Measurements from ENCODE around the gene GLT8D2.

The GLT8D2 gene

DNA sequence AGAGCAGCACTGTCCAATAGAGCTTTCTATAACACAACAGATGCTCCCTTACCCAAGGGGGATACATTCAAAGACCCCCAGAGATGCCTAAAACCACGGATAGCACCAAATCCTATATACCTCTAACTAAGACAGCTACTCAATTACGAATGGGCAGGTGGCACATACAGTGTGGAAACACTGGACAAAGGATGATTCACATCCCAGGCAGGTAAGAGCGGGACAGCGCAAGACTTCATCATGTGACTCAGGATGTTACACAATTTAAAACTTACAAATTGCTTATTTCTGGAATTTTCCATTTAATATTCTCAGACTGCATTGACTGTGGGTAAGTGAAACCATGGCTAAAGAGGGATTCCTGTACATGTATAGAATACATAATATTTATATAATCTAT lies 8.8 kb upstream of the GLT8D2 start:
- no CpG with 5 or more reads among the region's 4 CpGs for WGBS (ENCODE audit: extremely low coverage, insufficient coverage, low lambda C conversion rate)
- Histone ChIP-seq H3K79me1 (ENCODE audit: low read length) (no peaks in the 10 kb centered on the region), H3K23ac (ENCODE audit: low read length) (no peak overlapping the region), H4K5ac (ENCODE audit: low read length) (no peak overlapping the region), H3K4me2 (ENCODE audit: low read length) (no peak overlapping the region), H3K27me3 (ENCODE audit: insufficient read depth, low read length, poor library complexity) (no peaks in the 10 kb centered on the region), H3K79me2 (ENCODE audit: control insufficient read depth, insufficient read depth, low read length) (no peaks in the 10 kb centered on the region), H3K4me1 (ENCODE audit: control insufficient read depth, low read depth, low read length) (no peaks in the 10 kb centered on the region), H3K4ac (ENCODE audit: low read depth, low read length) (no peak overlapping the region), H3K56ac (ENCODE audit: low read length) (no peak overlapping the region), H2BK120ac (ENCODE audit: low read depth, low read length) (no peak overlapping the region), H2BK15ac (replicated peaks; ENCODE audit: low read depth) (no peak overlapping the region), H3K9ac (ENCODE audit: low read length) (no peak overlapping the region), H3K18ac (ENCODE audit: low read length) (no peak overlapping the region), H2AK5ac (ENCODE audit: low read length) (no peak overlapping the region), H3K27ac (ENCODE audit: low read depth, low read length) (no peak overlapping the region), H3K4me3 (ENCODE audit: low read length) (no peak overlapping the region), H2BK5ac (ENCODE audit: low read length) (no peak overlapping the region), H4K8ac (ENCODE audit: low read depth, low read length) (no peak overlapping the region), H3K36me3 (ENCODE audit: control insufficient read depth, insufficient read depth, low read length) (no peaks in the 10 kb centered on the region)
- DNase-seq, result no peak

DNA sequence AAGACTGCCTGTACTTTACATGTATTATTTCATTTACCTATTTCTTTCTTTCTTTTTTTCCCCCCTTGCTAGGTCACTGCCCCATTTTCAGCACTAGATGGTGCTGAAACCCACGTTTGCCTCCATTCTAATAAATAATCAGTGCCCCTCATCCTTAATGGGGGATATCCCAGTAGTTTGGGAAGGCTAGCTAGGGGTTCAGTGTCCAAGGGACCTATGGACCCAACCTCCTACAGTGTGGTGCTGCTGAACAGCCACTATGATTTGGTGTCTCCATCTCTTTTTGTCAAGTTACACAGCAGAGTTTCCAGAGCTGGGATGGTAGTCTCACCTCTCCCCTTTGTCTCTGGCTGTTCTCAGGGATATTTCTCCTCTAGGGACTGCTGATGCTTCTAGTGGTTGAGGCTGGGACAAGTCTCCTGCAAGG lies 7.8 kb upstream of the GLT8D2 start:
- DNase-seq, result peak; percentile 47
- Histone ChIP-seq H4K5ac (ENCODE audit: low read length) (no peak overlapping the region), H2BK120ac (ENCODE audit: low read depth, low read length) (no peak overlapping the region), H3K4ac (ENCODE audit: low read depth, low read length) (no peak overlapping the region), H3K4me1 (ENCODE audit: control insufficient read depth, low read depth, low read length) (no peaks in the 10 kb centered on the region), H3K4me2 (ENCODE audit: low read length) (no peak overlapping the region), H3K23ac (ENCODE audit: low read length) (no peak overlapping the region), H3K79me1 (ENCODE audit: low read length) (no peaks in the 10 kb centered on the region), H3K56ac (ENCODE audit: low read length) (no peak overlapping the region), H3K36me3 (ENCODE audit: control insufficient read depth, insufficient read depth, low read length) (no peaks in the 10 kb centered on the region), H3K18ac (ENCODE audit: low read length) (no peak overlapping the region), H3K9ac (ENCODE audit: low read length) (no peak overlapping the region), H2BK5ac (ENCODE audit: low read length) (no peak overlapping the region), H4K8ac (ENCODE audit: low read depth, low read length) (no peak overlapping the region), H2BK15ac (replicated peaks; ENCODE audit: low read depth) (no peak overlapping the region), H3K79me2 (ENCODE audit: control insufficient read depth, insufficient read depth, low read length) (no peaks in the 10 kb centered on the region), H2AK5ac (ENCODE audit: low read length) (no peak overlapping the region), H3K27me3 (ENCODE audit: insufficient read depth, low read length, poor library complexity) (no peaks in the 10 kb centered on the region), H3K4me3 (ENCODE audit: low read length) (no peak overlapping the region), H3K27ac (ENCODE audit: low read depth, low read length) (no peak overlapping the region)
- no CpG with 5 or more reads among the region's 1 CpG for WGBS (ENCODE audit: extremely low coverage, insufficient coverage, low lambda C conversion rate)

DNA sequence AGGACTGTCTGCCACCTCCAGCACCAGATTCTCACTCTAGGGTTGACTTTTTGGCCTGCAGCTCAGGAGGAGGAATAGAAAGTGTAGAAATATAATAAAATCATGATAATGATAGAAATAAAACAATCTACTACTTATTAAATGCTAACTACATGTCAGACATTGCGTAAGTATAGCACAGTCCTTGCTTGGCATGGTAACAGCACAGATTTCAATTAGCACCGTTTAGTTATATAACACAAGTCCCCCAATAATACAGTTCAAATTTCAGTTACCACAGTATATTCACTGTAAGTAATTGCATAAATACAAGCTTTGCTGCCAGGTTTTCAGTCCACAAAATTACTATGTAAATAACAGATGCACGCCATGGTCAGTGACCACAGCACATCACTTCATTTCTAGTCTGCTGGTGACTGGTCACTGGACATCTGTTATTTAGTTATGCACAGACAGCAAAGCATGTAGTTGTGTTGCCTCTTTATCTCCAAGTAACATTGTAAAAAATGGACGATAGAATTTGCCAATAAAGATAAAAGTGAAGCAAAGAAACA lies 6.5 kb upstream of the GLT8D2 start:
- no CpG with 5 or more reads among the region's 4 CpGs for WGBS (ENCODE audit: extremely low coverage, insufficient coverage, low lambda C conversion rate)
- DNase-seq, result no peak
- no peaks in the 10 kb centered on the region for H3K27me3 ChIP-seq (ENCODE audit: insufficient read depth, low read length, poor library complexity)

DNA sequence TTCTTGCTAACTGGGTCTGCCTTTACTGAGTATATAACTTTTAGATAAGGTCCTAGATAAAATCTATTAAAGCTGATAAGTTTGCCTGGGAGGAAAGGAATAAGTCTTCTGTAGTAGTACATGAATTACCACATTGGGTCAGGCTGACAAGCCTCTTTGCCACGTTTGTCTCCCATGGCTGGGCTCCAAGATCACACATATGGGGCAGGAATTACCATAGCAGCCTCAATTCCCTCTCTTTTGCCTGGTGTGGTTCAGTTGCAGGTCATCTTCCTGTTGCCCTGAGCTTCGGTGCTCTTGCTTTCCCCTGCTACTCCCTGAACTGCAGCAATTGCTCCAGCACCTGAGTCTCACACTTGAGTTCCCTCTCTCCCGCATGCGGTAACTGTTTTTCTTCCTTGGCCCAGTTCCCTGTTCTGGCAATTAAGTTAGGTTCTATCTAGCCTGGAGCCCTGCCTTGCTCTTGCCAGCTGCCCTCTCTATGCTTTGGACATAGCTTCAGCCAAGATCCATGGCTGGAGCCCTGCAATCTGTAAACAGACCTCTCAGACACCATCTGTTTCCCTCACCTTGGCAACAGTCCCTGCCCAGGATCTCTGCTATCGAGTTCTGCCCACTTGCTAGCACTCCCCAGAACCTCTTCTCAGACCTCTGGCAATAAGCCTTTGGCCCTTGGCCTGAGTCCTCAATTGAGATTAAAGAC lies 5.8 kb upstream of the GLT8D2 start:
- no peak overlapping the region for H2BK5ac ChIP-seq (ENCODE audit: low read length)
- H4K8ac ChIP-seq (ENCODE audit: low read depth, low read length), result no peak overlapping the region
- no peaks in the 10 kb centered on the region for H3K27me3 ChIP-seq (ENCODE audit: insufficient read depth, low read length, poor library complexity)
- no peak overlapping the region for H3K27ac ChIP-seq (ENCODE audit: low read depth, low read length)
- H3K9ac ChIP-seq (ENCODE audit: low read length), result no peak overlapping the region
- no peak overlapping the region for H3K4ac ChIP-seq (ENCODE audit: low read depth, low read length)
- H2BK15ac ChIP-seq (replicated peaks; ENCODE audit: low read depth), result no peak overlapping the region
- no peaks in the 10 kb centered on the region for H3K36me3 ChIP-seq (ENCODE audit: control insufficient read depth, insufficient read depth, low read length)
- no peak overlapping the region for H3K4me2 ChIP-seq (ENCODE audit: low read length)
- no peak overlapping the region for H2BK120ac ChIP-seq (ENCODE audit: low read depth, low read length)
- DNase-seq, result peak; percentile 73
- no peak overlapping the region for H3K4me3 ChIP-seq (ENCODE audit: low read length)
- H3K56ac ChIP-seq (ENCODE audit: low read length), result no peak overlapping the region
- H2AK5ac ChIP-seq (ENCODE audit: low read length), result no peak overlapping the region
- H3K79me1 ChIP-seq (ENCODE audit: low read length), result no peaks in the 10 kb centered on the region
- no peak overlapping the region for H3K23ac ChIP-seq (ENCODE audit: low read length)
- no peak overlapping the region for H4K5ac ChIP-seq (ENCODE audit: low read length)
- H3K18ac ChIP-seq (ENCODE audit: low read length), result no peak overlapping the region
- WGBS (ENCODE audit: extremely low coverage, insufficient coverage, low lambda C conversion rate), result no CpG with 5 or more reads among the region's 5 CpGs
- no peaks in the 10 kb centered on the region for H3K79me2 ChIP-seq (ENCODE audit: control insufficient read depth, insufficient read depth, low read length)
- H3K4me1 ChIP-seq (ENCODE audit: control insufficient read depth, low read depth, low read length), result no peaks in the 10 kb centered on the region

More for the DNA sequence above, 6.5 kb upstream of the GLT8D2 start:
- H3K79me1 ChIP-seq (ENCODE audit: low read length), result no peaks in the 10 kb centered on the region
- H3K4me2 ChIP-seq (ENCODE audit: low read length), result no peak overlapping the region
- H3K4me1 ChIP-seq (ENCODE audit: control insufficient read depth, low read depth, low read length), result no peaks in the 10 kb centered on the region
- no peak overlapping the region for H3K18ac ChIP-seq (ENCODE audit: low read length)
- H2BK120ac ChIP-seq (ENCODE audit: low read depth, low read length), result no peak overlapping the region
- no peak overlapping the region for H3K4ac ChIP-seq (ENCODE audit: low read depth, low read length)
- no peak overlapping the region for H3K27ac ChIP-seq (ENCODE audit: low read depth, low read length)
- no peaks in the 10 kb centered on the region for H3K79me2 ChIP-seq (ENCODE audit: control insufficient read depth, insufficient read depth, low read length)
- H3K4me3 ChIP-seq (ENCODE audit: low read length), result no peak overlapping the region
- H3K23ac ChIP-seq (ENCODE audit: low read length), result no peak overlapping the region
- H3K36me3 ChIP-seq (ENCODE audit: control insufficient read depth, insufficient read depth, low read length), result no peaks in the 10 kb centered on the region
- no peak overlapping the region for H2AK5ac ChIP-seq (ENCODE audit: low read length)
- H4K8ac ChIP-seq (ENCODE audit: low read depth, low read length), result no peak overlapping the region
- H2BK5ac ChIP-seq (ENCODE audit: low read length), result no peak overlapping the region
- no peak overlapping the region for H3K56ac ChIP-seq (ENCODE audit: low read length)
- no peak overlapping the region for H4K5ac ChIP-seq (ENCODE audit: low read length)
- H3K9ac ChIP-seq (ENCODE audit: low read length), result no peak overlapping the region
- no peak overlapping the region for H2BK15ac ChIP-seq (replicated peaks; ENCODE audit: low read depth)

DNA sequence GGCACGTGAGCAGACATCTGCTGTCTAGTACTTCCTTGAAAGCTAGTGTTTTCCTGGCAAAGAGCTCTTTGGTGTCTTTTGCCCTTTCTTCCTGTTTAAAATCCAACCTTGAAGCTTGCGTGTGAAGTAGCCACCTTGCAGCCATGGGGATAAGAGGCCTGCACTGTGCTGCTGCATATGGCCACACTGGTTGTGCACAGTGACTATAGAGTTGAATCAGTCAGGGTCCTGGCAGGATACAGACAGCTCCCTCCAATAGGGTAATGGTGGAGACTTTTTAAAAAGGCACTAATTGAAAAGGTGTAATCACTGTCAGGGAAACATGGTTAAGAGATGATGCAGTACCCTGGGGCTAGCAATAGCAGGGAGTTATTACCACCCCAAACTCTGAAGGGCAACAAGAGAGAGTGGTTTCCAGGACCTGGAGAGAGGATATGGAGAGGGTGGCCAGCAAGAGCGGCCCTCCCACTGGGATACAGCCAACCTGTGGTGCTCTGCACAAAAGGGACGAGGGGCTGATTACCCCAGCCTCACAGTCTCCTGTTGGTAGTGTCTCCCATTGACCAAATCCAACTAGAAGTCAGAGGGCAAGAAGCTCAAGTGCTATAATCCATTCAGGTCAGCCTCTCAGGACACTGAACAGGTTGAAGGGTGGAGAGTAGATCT lies 4.8 kb upstream of the GLT8D2 start:
- H3K18ac ChIP-seq (ENCODE audit: low read length), result no peak overlapping the region
- H4K8ac ChIP-seq (ENCODE audit: low read depth, low read length), result no peak overlapping the region
- H3K23ac ChIP-seq (ENCODE audit: low read length), result no peak overlapping the region
- H3K9ac ChIP-seq (ENCODE audit: low read length), result no peak overlapping the region
- no peak overlapping the region for H2AK5ac ChIP-seq (ENCODE audit: low read length)
- no peak overlapping the region for H3K27ac ChIP-seq (ENCODE audit: low read depth, low read length)
- H3K56ac ChIP-seq (ENCODE audit: low read length), result no peak overlapping the region
- H2BK15ac ChIP-seq (replicated peaks; ENCODE audit: low read depth), result no peak overlapping the region
- peak; percentile 9 for DNase-seq
- no peaks in the 10 kb centered on the region for H3K79me2 ChIP-seq (ENCODE audit: control insufficient read depth, insufficient read depth, low read length)
- H2BK120ac ChIP-seq (ENCODE audit: low read depth, low read length), result no peak overlapping the region
- no peaks in the 10 kb centered on the region for H3K36me3 ChIP-seq (ENCODE audit: control insufficient read depth, insufficient read depth, low read length)
- no CpG with 5 or more reads among the region's 4 CpGs for WGBS (ENCODE audit: extremely low coverage, insufficient coverage, low lambda C conversion rate)
- H4K5ac ChIP-seq (ENCODE audit: low read length), result no peak overlapping the region
- no peak overlapping the region for H3K4me2 ChIP-seq (ENCODE audit: low read length)
- H2BK5ac ChIP-seq (ENCODE audit: low read length), result no peak overlapping the region
- H3K79me1 ChIP-seq (ENCODE audit: low read length), result no peaks in the 10 kb centered on the region
- H3K4me3 ChIP-seq (ENCODE audit: low read length), result no peak overlapping the region
- no peak overlapping the region for H3K4ac ChIP-seq (ENCODE audit: low read depth, low read length)
- H3K27me3 ChIP-seq (ENCODE audit: insufficient read depth, low read length, poor library complexity), result peaks cover 2% of the 10 kb centered on the region
- H3K4me1 ChIP-seq (ENCODE audit: control insufficient read depth, low read depth, low read length), result peaks cover 3% of the 10 kb centered on the region
